GM23338 (cell line): ENCODE data around the gene PPM1H.

Experiments
- EZH2 ChIP-seq: fragments of 200-600 bp; sonication (generic); IDR thresholded peaks from one replicate; pipeline ENCODE4 v1.8.0; 2017; ENCODE audit warnings: antibody characterized with exemption, mild to moderate bottlenecking, low read depth; ENCODE audit not compliant: unreplicated experiment
- EZH2phosphoT487 ChIP-seq: fragments of 200-600 bp; sonication (generic); IDR thresholded peaks from one replicate; pipeline ENCODE4 v1.8.1; 2018; ENCODE audit warnings: antibody characterized with exemption; ENCODE audit not compliant: unreplicated experiment
- NANOG ChIP-seq: IDR thresholded peaks from 2 replicates; pipeline ENCODE4 v1.6.1; 2016; ENCODE audit warnings: antibody characterized with exemption, borderline replicate concordance
- ZNF331 ChIP-seq: fragments of 250-450 bp; sonication (Bioruptor Pico); IDR thresholded peaks from 2 replicates; pipeline ENCODE4 v1.5.0; 2020; ENCODE audit warnings: low read depth, mild to moderate bottlenecking, moderate library complexity
- TF ChIP-seq, protein P1 (sequence below), 2 experiments: fragments of 200-600 bp in 1 of 2; sonication (generic) in 1 of 2; conservative IDR thresholded peaks; 2 replicates each; pipeline versions ENCODE4 v1.5.1 to v1.6.1; 2016 to 2017; ENCODE audit warnings: antibody characterized with exemption in 2 of 2, low read depth in 2 of 2, mild to moderate bottlenecking in 2 of 2, moderate library complexity in 1 of 2
- TF ChIP-seq, protein P2 (sequence below): IDR thresholded peaks from 2 replicates; pipeline ENCODE4 v1.6.1; 2016; ENCODE audit warnings: antibody characterized with exemption
- TF ChIP-seq, protein P3 (sequence below): fragments of 250-450 bp; sonication (Bioruptor Pico); IDR thresholded peaks from 2 replicates; pipeline ENCODE4 v1.5.0; 2020; ENCODE audit warnings: mild to moderate bottlenecking, moderate library complexity

DNA sequence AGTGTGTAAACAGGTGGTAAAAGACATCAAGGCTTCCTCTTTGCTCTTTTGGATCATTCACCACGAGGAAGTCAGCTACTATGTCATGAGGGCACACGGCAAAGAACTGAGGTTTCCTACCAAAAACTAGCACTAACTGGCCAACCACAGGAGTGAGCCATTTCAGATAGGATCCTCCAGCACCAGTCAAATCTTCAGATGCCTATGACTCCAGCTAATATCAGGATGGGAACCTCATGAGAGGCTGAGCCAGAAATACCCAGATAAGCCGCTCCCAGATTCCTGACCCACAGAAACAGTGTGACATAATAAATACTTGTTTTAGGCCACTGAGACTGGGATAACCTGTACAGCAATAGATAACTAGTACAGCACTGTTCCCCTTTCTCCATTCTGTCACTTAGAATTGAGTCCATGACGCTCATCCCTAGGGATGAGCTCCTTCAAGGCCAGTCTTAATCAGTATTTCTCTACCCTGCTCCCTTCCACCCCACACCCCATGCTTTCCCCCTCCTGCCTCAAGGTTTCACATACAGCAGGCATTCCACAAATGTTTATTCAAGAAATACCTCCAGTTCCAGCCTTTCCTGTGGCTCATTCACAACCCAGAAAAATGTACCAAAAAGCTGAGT, 68.4 kb downstream of the PPM1H start:
- TF ChIP-seq NANOG (no peak), ZNF331 (CRISPR knock-in tag) (no peak), EZH2 (no peak), EZH2phosphoT487 (no peak)
- TF ChIP-seq, protein P1, sequence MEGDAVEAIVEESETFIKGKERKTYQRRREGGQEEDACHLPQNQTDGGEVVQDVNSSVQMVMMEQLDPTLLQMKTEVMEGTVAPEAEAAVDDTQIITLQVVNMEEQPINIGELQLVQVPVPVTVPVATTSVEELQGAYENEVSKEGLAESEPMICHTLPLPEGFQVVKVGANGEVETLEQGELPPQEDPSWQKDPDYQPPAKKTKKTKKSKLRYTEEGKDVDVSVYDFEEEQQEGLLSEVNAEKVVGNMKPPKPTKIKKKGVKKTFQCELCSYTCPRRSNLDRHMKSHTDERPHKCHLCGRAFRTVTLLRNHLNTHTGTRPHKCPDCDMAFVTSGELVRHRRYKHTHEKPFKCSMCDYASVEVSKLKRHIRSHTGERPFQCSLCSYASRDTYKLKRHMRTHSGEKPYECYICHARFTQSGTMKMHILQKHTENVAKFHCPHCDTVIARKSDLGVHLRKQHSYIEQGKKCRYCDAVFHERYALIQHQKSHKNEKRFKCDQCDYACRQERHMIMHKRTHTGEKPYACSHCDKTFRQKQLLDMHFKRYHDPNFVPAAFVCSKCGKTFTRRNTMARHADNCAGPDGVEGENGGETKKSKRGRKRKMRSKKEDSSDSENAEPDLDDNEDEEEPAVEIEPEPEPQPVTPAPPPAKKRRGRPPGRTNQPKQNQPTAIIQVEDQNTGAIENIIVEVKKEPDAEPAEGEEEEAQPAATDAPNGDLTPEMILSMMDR (conservative IDR thresholded peaks at IDR 0.05; ENCODE audit: low read depth in 2 of 2), result no peak
- TF ChIP-seq, protein P2, sequence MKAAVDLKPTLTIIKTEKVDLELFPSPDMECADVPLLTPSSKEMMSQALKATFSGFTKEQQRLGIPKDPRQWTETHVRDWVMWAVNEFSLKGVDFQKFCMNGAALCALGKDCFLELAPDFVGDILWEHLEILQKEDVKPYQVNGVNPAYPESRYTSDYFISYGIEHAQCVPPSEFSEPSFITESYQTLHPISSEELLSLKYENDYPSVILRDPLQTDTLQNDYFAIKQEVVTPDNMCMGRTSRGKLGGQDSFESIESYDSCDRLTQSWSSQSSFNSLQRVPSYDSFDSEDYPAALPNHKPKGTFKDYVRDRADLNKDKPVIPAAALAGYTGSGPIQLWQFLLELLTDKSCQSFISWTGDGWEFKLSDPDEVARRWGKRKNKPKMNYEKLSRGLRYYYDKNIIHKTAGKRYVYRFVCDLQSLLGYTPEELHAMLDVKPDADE, result no peak
- TF ChIP-seq, protein P3, sequence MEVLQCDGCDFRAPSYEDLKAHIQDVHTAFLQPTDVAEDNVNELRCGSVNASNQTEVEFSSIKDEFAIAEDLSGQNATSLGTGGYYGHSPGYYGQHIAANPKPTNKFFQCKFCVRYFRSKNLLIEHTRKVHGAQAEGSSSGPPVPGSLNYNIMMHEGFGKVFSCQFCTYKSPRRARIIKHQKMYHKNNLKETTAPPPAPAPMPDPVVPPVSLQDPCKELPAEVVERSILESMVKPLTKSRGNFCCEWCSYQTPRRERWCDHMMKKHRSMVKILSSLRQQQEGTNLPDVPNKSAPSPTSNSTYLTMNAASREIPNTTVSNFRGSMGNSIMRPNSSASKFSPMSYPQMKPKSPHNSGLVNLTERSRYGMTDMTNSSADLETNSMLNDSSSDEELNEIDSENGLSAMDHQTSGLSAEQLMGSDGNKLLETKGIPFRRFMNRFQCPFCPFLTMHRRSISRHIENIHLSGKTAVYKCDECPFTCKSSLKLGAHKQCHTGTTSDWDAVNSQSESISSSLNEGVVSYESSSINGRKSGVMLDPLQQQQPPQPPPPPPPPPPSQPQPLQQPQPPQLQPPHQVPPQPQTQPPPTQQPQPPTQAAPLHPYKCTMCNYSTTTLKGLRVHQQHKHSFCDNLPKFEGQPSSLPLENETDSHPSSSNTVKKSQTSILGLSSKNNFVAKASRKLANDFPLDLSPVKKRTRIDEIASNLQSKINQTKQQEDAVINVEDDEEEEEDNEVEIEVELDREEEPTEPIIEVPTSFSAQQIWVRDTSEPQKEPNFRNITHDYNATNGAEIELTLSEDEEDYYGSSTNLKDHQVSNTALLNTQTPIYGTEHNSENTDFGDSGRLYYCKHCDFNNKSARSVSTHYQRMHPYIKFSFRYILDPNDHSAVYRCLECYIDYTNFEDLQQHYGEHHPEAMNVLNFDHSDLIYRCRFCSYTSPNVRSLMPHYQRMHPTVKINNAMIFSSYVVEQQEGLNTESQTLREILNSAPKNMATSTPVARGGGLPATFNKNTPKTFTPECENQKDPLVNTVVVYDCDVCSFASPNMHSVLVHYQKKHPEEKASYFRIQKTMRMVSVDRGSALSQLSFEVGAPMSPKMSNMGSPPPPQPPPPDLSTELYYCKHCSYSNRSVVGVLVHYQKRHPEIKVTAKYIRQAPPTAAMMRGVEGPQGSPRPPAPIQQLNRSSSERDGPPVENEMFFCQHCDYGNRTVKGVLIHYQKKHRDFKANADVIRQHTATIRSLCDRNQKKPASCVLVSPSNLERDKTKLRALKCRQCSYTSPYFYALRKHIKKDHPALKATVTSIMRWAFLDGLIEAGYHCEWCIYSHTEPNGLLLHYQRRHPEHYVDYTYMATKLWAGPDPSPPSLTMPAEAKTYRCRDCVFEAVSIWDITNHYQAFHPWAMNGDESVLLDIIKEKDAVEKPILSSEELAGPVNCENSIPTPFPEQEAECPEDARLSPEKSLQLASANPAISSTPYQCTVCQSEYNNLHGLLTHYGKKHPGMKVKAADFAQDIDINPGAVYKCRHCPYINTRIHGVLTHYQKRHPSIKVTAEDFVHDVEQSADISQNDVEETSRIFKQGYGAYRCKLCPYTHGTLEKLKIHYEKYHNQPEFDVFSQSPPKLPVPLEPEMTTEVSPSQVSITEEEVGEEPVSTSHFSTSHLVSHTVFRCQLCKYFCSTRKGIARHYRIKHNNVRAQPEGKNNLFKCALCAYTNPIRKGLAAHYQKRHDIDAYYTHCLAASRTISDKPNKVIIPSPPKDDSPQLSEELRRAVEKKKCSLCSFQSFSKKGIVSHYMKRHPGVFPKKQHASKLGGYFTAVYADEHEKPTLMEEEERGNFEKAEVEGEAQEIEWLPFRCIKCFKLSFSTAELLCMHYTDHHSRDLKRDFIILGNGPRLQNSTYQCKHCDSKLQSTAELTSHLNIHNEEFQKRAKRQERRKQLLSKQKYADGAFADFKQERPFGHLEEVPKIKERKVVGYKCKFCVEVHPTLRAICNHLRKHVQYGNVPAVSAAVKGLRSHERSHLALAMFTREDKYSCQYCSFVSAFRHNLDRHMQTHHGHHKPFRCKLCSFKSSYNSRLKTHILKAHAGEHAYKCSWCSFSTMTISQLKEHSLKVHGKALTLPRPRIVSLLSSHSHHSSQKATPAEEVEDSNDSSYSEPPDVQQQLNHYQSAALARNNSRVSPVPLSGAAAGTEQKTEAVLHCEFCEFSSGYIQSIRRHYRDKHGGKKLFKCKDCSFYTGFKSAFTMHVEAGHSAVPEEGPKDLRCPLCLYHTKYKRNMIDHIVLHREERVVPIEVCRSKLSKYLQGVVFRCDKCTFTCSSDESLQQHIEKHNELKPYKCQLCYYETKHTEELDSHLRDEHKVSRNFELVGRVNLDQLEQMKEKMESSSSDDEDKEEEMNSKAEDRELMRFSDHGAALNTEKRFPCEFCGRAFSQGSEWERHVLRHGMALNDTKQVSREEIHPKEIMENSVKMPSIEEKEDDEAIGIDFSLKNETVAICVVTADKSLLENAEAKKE (CRISPR knock-in tag), result no peak
